ENCODE results near the gene GPR107.

The GPR107 gene

GRCh38 chr9:130171226-130172148 lies 117.8 kb downstream of the GPR107 start:
- no peak for DNase-seq

- DNase-seq: peak; percentile 58
Measured at GRCh38 chr9:130172161-130172857, 118.6 kb downstream of the GPR107 start, which contains the start of gene NCS1. NCS1 (plus strand) TSS chr9:130172404; CDS start chr9:130172664, 260 bp downstream.

GRCh38 chr9:130172858-130173665 lies 119.4 kb downstream of the GPR107 start:
- peak; percentile 62 for DNase-seq

- DNase-seq: no peak
Measured at GRCh38 chr9:130173666-130173983, 119.9 kb downstream of the GPR107 start.

- no peak for DNase-seq
Measured at GRCh38 chr9:130174025-130174424, 120.3 kb downstream of the GPR107 start.

- DNase-seq: no peak
Measured at GRCh38 chr9:130174920-130175321, 121.2 kb downstream of the GPR107 start.

- no peak for DNase-seq
Measured at GRCh38 chr9:130175355-130175754, 121.6 kb downstream of the GPR107 start.

GRCh38 chr9:130176760-130177159 lies 123.1 kb downstream of the GPR107 start:
- DNase-seq: no peak

GRCh38 chr9:130177898-130178805 lies 124.4 kb downstream of the GPR107 start:
- no peak for DNase-seq

GRCh38 chr9:130179331-130179907 lies 125.7 kb downstream of the GPR107 start:
- no peak for DNase-seq

GRCh38 chr9:130180516-130180915 lies 126.8 kb downstream of the GPR107 start:
- DNase-seq: no peak

GRCh38 chr9:130181678-130182380 lies 128.1 kb downstream of the GPR107 start:
- no peak for DNase-seq

- no peak for DNase-seq
Measured at GRCh38 chr9:130182381-130182909, 128.7 kb downstream of the GPR107 start.

- no peak for DNase-seq
Measured at GRCh38 chr9:130183133-130183762, 129.5 kb downstream of the GPR107 start.

GRCh38 chr9:130185017-130185416 lies 131.3 kb downstream of the GPR107 start:
- no peak for DNase-seq

- DNase-seq: no peak
Measured at GRCh38 chr9:130185490-130186031, 131.9 kb downstream of the GPR107 start.

- DNase-seq: no peak
Measured at GRCh38 chr9:130186051-130186450, 132.3 kb downstream of the GPR107 start.

GRCh38 chr9:130186839-130187522 lies 133.3 kb downstream of the GPR107 start:
- no peak for DNase-seq

GRCh38 chr9:130187523-130187846 lies 133.8 kb downstream of the GPR107 start:
- no peak for DNase-seq
